GM19023 (cell line): ENCODE measurements around the gene CUL2.
"Not testable (repeated sequence)": the region's sequence is repeated elsewhere in the genome, so short reads cannot be mapped to it uniquely, and the experiment has no call there.

Source experiments
- ATAC-seq: cut with Tn5 transposase; IDR thresholded peaks from one replicate; pipeline ENCODE4 v1.9.1; 2021; ENCODE audit warnings: mild to moderate bottlenecking, moderate library complexity; ENCODE audit not compliant: unreplicated experiment

Gene CUL2

GRCh38 chr10:35080261-35080660, 9.9 kb downstream of the CUL2 start:
- not testable (repeated sequence) for ATAC-seq

GRCh38 chr10:35079763-35080162, 10.4 kb downstream of the CUL2 start:
- no peak for ATAC-seq

GRCh38 chr10:35079265-35079664, 10.9 kb downstream of the CUL2 start:
- no peak for ATAC-seq

GRCh38 chr10:35075228-35075627, 14.9 kb downstream of the CUL2 start:
- no peak for ATAC-seq

GRCh38 chr10:35074266-35074665, 15.9 kb downstream of the CUL2 start:
- ATAC-seq, result no peak

GRCh38 chr10:35070521-35070920, 19.6 kb downstream of the CUL2 start:
- ATAC-seq, result no peak

- no peak for ATAC-seq
These were observed 26.2 kb downstream of the CUL2 start for GRCh38 chr10:35063837-35064454.

- no peak for ATAC-seq
These were observed 30.7 kb downstream of the CUL2 start for GRCh38 chr10:35059481-35059880.

GRCh38 chr10:35058686-35059085, 31.5 kb downstream of the CUL2 start:
- ATAC-seq, result no peak

- ATAC-seq, result no peak
These were observed 32.0 kb downstream of the CUL2 start for GRCh38 chr10:35058134-35058533.

GRCh38 chr10:35056686-35057085, 33.5 kb downstream of the CUL2 start:
- no peak for ATAC-seq

GRCh38 chr10:35056133-35056532, 34.0 kb downstream of the CUL2 start:
- no peak for ATAC-seq

GRCh38 chr10:35050568-35050967, 39.6 kb downstream of the CUL2 start:
- no peak for ATAC-seq

- ATAC-seq, result no peak
These were observed 44.1 kb downstream of the CUL2 start for GRCh38 chr10:35046074-35046473.

GRCh38 chr10:35045275-35045674, 44.9 kb downstream of the CUL2 start:
- ATAC-seq, result not testable (repeated sequence)

- ATAC-seq, result no peak
These were observed 46.3 kb downstream of the CUL2 start for GRCh38 chr10:35043796-35044344.

GRCh38 chr10:35042783-35043182, 47.4 kb downstream of the CUL2 start:
- no peak for ATAC-seq

- no peak for ATAC-seq
These were observed 48.6 kb downstream of the CUL2 start for GRCh38 chr10:35041502-35041879.

GRCh38 chr10:35040760-35041501, 49.2 kb downstream of the CUL2 start:
- ATAC-seq, result no peak

- no peak for ATAC-seq
These were observed 53.0 kb downstream of the CUL2 start for GRCh38 chr10:35037104-35037503.

GRCh38 chr10:35035606-35036005, 54.5 kb downstream of the CUL2 start:
- ATAC-seq, result no peak

GRCh38 chr10:35027567-35027966, 62.6 kb downstream of the CUL2 start:
- no peak for ATAC-seq
